HepG2 (cell line): ENCODE results near the gene UBE2QL1. TPM values are rescaled to one million over a fixed set of nuclear protein-coding genes. Genes with fewer than 3 reads are reported as not detected.

ENCODE experiments used
- ATAC-seq: fragments of 200-7000 bp; cut with Tn5 transposase; 3 replicates; pipeline ENCODE4 v1.9.1; 2020; ENCODE audit warnings: mild to moderate bottlenecking, moderate library complexity
- BruUV-seq: library from RNA; stranded (reverse); fragments of 400-500 nt; replicated peaks from 2 replicates; lab custom pipeline; 2021; lab: Mats Ljungman, UMichigan
- CTCF ChIA-PET: fragments of 300-600 bp; formaldehyde crosslinking; extraction: SDS; loops from one replicate; lab custom pipeline; 2021; ENCODE audit warnings: low total read pairs, inconsistent platforms, low intra/inter-chr PET ratio; lab: Yijun Ruan, JAX
- POLR2A ChIA-PET: fragments of 350-600 bp; sonication (Branson Sonifier 250); formaldehyde crosslinking; loops from one replicate; lab custom pipeline; 2020; ENCODE audit warnings: antibody characterized with exemption, inconsistent platforms; lab: Yijun Ruan, JAX
- DNase-seq: peaks from one replicate; pipeline ENCODE4 v3.0.0-alpha.2; 2015; ENCODE audit warnings: low spot score
- FAIRE-seq: peaks from 3 replicates; lab custom pipeline; 2011; peaks lifted over from hg19 to GRCh38; lab: Jason Lieb, UNC
- H2AFZ ChIP-seq: one replicate; pipeline ENCODE4 v1.6.1; 2011; ENCODE audit warnings: low read length, inconsistent platforms
- H3K27ac ChIP-seq: fragments of 300-600 bp; 3 replicates; pipeline ENCODE4 v1.8.0; 2011; ENCODE audit warnings: mixed run types, mild to moderate bottlenecking, mixed read lengths, low read length, inconsistent platforms; ENCODE audit not compliant: insufficient read depth; ENCODE audit errors: extremely low read length
- H3K27me3 ChIP-seq, 2 experiments: fragments of 200-600 bp in 1 of 2; 2 replicates in 1 of 2; 3 replicates in 1 of 2; pipeline versions ENCODE4 v1.6.0 to v1.8.0; 2011; ENCODE audit warnings: low read length in 2 of 2, mild to moderate bottlenecking in 2 of 2, moderate library complexity in 2 of 2, inconsistent platforms in 1 of 2; ENCODE audit not compliant: insufficient read depth in 2 of 2, control insufficient read depth in 1 of 2
- H3K36me3 ChIP-seq, 2 experiments: fragments of 200-600 bp in 1 of 2; replicated peaks in 1 of 2; 2 replicates in 1 of 2; 3 replicates in 1 of 2; pipeline versions ENCODE4 v1.5.1 to v1.8.0; 2011; ENCODE audit warnings: low read length in 2 of 2, inconsistent platforms in 1 of 2; ENCODE audit not compliant: insufficient read depth in 2 of 2, control insufficient read depth in 1 of 2
- H3K4me1 ChIP-seq: 2 replicates; pipeline ENCODE4 v1.5.1; 2012; ENCODE audit warnings: low read length, inconsistent platforms; ENCODE audit not compliant: insufficient read depth
- H3K4me2 ChIP-seq: 2 replicates; pipeline ENCODE4 v1.6.0; 2011; ENCODE audit warnings: low read depth, low read length, inconsistent platforms
- H3K4me3 ChIP-seq, 3 experiments: fragments of 200-600 bp in 1 of 3; sonication (generic), shearing (Covaris generic) in 1 of 3; replicated peaks in 1 of 3; 2 replicates each; pipeline ENCODE4 v1.5.1; 2011 to 2016; ENCODE audit warnings: low read length in 3 of 3, inconsistent platforms in 2 of 3, low read depth in 2 of 3, mild to moderate bottlenecking in 2 of 3, control low read depth in 1 of 3, mixed read lengths in 1 of 3; ENCODE audit not compliant: insufficient read depth in 1 of 3
- H3K79me2 ChIP-seq: one replicate; pipeline ENCODE4 v1.6.1; 2011; ENCODE audit warnings: low read length, inconsistent platforms; ENCODE audit not compliant: insufficient read depth
- H3K9ac ChIP-seq: 2 replicates; pipeline ENCODE4 v1.6.0; 2011; ENCODE audit warnings: mild to moderate bottlenecking, low read depth, low read length, inconsistent platforms; ENCODE audit not compliant: insufficient read depth
- H3K9me3 ChIP-seq: 2 replicates; pipeline ENCODE4 v1.5.1; 2012; ENCODE audit warnings: mild to moderate bottlenecking, low read length
- H4K20me1 ChIP-seq: 2 replicates; pipeline ENCODE4 v1.6.0; 2011; ENCODE audit warnings: inconsistent platforms, mild to moderate bottlenecking, low read length, moderate library complexity; ENCODE audit not compliant: insufficient read depth
- ETV5 ChIP-seq: IDR thresholded peaks from 2 replicates; pipeline ENCODE4 v1.6.1; 2018; ENCODE audit warnings: missing biosample characterization, missing genetic modification reagents, inconsistent platforms, borderline replicate concordance
- HOXD1 ChIP-seq: sonication (generic); formaldehyde crosslinking; IDR thresholded peaks from 2 replicates; pipeline ENCODE4 v1.5.0; 2020; ENCODE audit warnings: missing genetic modification reagents
- NR1H2 ChIP-seq: sonication (generic); formaldehyde crosslinking; IDR thresholded peaks from 2 replicates; pipeline ENCODE4 v1.8.1; 2022; ENCODE audit warnings: low read depth, missing genetic modification reagents, borderline replicate concordance
- ZNF343 ChIP-seq: sonication (generic); formaldehyde crosslinking; IDR thresholded peaks from 2 replicates; pipeline ENCODE4 v1.4.0; 2020; ENCODE audit warnings: mild to moderate bottlenecking, missing genetic modification reagents
- ZNF563 ChIP-seq: sonication (generic); formaldehyde crosslinking; IDR thresholded peaks from 2 replicates; pipeline ENCODE4 v1.8.0; 2022; ENCODE audit warnings: mild to moderate bottlenecking, moderate library complexity, missing genetic modification reagents
- WGBS: methylation state at CpG from one replicate; pipeline ENCODE4 v1.1.6; 2017; ENCODE audit warnings: low lambda C conversion rate; 5-methylcytosine and 5-hydroxymethylcytosine counted together
- in situ Hi-C: cut with HindIII; loops from 2 replicates; pipeline ENCODE4 v1.10.0; 2017; ENCODE audit warnings: low pct_unique_long_range_greater_than_20kb; ENCODE audit not compliant: extremely low pct_ligation_motif_present
- intact Hi-C: fragments of 100-400 bp; cut with micrococcal nuclease; formaldehyde crosslinking; loops from one replicate; pipeline ENCODE4 v1.10.0; 2022; ENCODE audit not compliant: unreplicated experiment
- polyA plus RNA-seq, 8 experiments: library from polyadenylated mRNA; depleted of rRNA in 3 of 8; stranded (reverse) in 7 of 8; unstranded in 1 of 8; fragments of >200 nt; fragmentation: Illumina TruSeq in 4 of 8; extraction: Trizol in 4 of 8; gene quantifications; 2 replicates each; pipeline versions ENCODE4 v1.2.1 to v1.2.3, GENCODE V29; 2011 to 2016; ENCODE audit warnings: low read depth in 4 of 8, missing spikeins in 1 of 8, mixed read lengths in 1 of 8; ENCODE audit not compliant: insufficient read depth in 1 of 8
- total RNA-seq, 5 experiments: library from RNA; depleted of rRNA; stranded (reverse); fragments of >200 nt; fragmentation: Illumina TruSeq; extraction: Trizol; gene quantifications; 2 replicates each; pipeline ENCODE4 v1.2.3, GENCODE V29; 2016; ENCODE audit warnings: low read depth in 1 of 5
- TF ChIP-seq, protein P1 (sequence below): sonication (generic); formaldehyde crosslinking; IDR thresholded peaks from 2 replicates; pipeline ENCODE4 v1.5.0; 2020; ENCODE audit warnings: missing genetic modification reagents
- TF ChIP-seq, protein P2 (sequence below): sonication (generic); formaldehyde crosslinking; IDR thresholded peaks from 2 replicates; pipeline ENCODE4 v1.5.0; 2020; ENCODE audit warnings: mild to moderate bottlenecking, missing genetic modification reagents, borderline replicate concordance
- TF ChIP-seq, protein P3 (sequence below): sonication (generic); formaldehyde crosslinking; IDR thresholded peaks from 2 replicates; pipeline ENCODE4 v1.4.0; 2020; ENCODE audit warnings: low read depth, missing genetic modification reagents
- TF ChIP-seq, protein P4 (sequence below): sonication (generic); formaldehyde crosslinking; IDR thresholded peaks from 2 replicates; pipeline ENCODE4 v1.8.0; 2023; ENCODE audit warnings: mild to moderate bottlenecking, missing genetic modification reagents

UBE2QL1 gene
- total and polyA plus RNA-seq, 2 of the 13 experiments (the other 11 are each of a cell fraction or from before 2014, with no cell fraction given), result not detected

DNA sequence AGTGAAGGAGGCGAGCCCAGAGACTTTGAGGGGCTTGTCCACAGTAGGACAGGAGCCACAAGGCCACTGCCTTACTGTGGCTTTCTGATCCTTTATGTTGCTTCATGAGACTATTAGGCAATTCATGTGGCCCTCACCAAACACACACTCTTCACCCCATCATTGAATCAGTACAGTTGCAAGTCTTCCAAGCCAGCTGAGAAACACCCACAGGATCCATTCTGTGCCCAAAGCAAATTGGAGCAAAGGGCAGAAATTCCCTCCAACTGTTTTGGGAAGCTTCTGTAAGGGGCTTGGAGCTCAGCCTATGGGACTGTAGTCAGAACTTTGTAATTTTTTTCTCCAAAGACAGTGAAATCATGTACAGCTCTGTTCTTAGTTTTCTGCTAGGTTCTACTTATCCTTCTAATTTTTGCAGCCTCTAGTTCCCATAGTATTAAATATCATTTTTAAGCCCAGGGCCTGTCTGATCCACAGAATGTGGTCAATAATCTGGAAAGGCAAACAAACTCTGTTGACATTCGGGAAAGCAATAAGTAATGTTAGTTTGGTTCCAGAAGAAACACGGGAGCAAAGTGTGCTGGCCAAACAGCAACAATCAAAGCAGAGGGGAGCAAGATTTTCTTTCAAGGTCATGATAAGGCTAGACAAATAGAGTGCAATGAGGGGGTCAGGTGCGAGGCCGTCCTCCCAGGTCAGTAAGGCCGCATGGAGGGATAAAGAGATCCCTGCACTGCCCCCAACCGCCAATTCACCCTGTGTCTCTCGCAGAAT lies 47.0 kb downstream of the UBE2QL1 start:
- BruUV-seq, result no TSS peak
- no peak overlapping the region for H3K9ac ChIP-seq
- FAIRE-seq, result peak; percentile 62
- intact Hi-C loops (no loop called here), in situ Hi-C loops (no loop called here)
- 4% methylated on average over 5 of the region's 8 CpGs for WGBS
- no peak overlapping the region for H3K4me3 ChIP-seq
- DNase-seq, result peak; percentile 68
- no peak overlapping the region for H2AFZ ChIP-seq
- peak; percentile 87 for ATAC-seq
- H3K79me2 ChIP-seq, result no peaks in the 10 kb centered on the region
- peaks cover 0 to 33% of the 10 kb centered on the region in 2 experiments; a peak in 2 of 5 replicates for H3K27me3 ChIP-seq
- peaks cover 23% of the 10 kb centered on the region for H3K4me1 ChIP-seq
- H3K9me3 ChIP-seq, result no peaks in the 10 kb centered on the region
- ChIA-PET CTCF (no interaction called here), POLR2A (no interaction called here)
- no peak overlapping the region for H3K4me2 ChIP-seq
- no peaks in the 10 kb centered on the region for H3K36me3 ChIP-seq
- H4K20me1 ChIP-seq, result no peaks in the 10 kb centered on the region
- H3K27ac ChIP-seq, result no peak overlapping the region
- TF ChIP-seq, protein P1, sequence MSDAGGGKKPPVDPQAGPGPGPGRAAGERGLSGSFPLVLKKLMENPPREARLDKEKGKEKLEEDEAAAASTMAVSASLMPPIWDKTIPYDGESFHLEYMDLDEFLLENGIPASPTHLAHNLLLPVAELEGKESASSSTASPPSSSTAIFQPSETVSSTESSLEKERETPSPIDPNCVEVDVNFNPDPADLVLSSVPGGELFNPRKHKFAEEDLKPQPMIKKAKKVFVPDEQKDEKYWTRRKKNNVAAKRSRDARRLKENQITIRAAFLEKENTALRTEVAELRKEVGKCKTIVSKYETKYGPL (CRISPR knock-in tag), result no peak
- no peak for TF ChIP-seq NR1H2 (CRISPR knock-in tag)
- no peak for TF ChIP-seq ZNF343 (CRISPR knock-in tag)
- TF ChIP-seq, protein P2, sequence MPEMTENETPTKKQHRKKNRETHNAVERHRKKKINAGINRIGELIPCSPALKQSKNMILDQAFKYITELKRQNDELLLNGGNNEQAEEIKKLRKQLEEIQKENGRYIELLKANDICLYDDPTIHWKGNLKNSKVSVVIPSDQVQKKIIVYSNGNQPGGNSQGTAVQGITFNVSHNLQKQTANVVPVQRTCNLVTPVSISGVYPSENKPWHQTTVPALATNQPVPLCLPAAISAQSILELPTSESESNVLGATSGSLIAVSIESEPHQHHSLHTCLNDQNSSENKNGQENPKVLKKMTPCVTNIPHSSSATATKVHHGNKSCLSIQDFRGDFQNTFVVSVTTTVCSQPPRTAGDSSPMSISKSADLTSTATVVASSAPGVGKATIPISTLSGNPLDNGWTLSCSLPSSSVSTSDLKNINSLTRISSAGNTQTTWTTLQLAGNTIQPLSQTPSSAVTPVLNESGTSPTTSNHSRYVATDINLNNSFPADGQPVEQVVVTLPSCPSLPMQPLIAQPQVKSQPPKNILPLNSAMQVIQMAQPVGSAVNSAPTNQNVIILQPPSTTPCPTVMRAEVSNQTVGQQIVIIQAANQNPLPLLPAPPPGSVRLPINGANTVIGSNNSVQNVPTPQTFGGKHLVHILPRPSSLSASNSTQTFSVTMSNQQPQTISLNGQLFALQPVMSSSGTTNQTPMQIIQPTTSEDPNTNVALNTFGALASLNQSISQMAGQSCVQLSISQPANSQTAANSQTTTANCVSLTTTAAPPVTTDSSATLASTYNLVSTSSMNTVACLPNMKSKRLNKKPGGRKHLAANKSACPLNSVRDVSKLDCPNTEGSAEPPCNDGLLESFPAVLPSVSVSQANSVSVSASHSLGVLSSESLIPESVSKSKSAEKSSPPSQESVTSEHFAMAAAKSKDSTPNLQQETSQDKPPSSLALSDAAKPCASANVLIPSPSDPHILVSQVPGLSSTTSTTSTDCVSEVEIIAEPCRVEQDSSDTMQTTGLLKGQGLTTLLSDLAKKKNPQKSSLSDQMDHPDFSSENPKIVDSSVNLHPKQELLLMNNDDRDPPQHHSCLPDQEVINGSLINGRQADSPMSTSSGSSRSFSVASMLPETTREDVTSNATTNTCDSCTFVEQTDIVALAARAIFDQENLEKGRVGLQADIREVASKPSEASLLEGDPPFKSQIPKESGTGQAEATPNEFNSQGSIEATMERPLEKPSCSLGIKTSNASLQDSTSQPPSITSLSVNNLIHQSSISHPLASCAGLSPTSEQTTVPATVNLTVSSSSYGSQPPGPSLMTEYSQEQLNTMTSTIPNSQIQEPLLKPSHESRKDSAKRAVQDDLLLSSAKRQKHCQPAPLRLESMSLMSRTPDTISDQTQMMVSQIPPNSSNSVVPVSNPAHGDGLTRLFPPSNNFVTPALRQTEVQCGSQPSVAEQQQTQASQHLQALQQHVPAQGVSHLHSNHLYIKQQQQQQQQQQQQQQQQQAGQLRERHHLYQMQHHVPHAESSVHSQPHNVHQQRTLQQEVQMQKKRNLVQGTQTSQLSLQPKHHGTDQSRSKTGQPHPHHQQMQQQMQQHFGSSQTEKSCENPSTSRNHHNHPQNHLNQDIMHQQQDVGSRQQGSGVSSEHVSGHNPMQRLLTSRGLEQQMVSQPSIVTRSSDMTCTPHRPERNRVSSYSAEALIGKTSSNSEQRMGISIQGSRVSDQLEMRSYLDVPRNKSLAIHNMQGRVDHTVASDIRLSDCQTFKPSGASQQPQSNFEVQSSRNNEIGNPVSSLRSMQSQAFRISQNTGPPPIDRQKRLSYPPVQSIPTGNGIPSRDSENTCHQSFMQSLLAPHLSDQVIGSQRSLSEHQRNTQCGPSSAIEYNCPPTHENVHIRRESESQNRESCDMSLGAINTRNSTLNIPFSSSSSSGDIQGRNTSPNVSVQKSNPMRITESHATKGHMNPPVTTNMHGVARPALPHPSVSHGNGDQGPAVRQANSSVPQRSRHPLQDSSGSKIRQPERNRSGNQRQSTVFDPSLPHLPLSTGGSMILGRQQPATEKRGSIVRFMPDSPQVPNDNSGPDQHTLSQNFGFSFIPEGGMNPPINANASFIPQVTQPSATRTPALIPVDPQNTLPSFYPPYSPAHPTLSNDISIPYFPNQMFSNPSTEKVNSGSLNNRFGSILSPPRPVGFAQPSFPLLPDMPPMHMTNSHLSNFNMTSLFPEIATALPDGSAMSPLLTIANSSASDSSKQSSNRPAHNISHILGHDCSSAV, result no peak
- no peak for TF ChIP-seq ZNF563 (CRISPR knock-in tag)
- TF ChIP-seq, protein P3, sequence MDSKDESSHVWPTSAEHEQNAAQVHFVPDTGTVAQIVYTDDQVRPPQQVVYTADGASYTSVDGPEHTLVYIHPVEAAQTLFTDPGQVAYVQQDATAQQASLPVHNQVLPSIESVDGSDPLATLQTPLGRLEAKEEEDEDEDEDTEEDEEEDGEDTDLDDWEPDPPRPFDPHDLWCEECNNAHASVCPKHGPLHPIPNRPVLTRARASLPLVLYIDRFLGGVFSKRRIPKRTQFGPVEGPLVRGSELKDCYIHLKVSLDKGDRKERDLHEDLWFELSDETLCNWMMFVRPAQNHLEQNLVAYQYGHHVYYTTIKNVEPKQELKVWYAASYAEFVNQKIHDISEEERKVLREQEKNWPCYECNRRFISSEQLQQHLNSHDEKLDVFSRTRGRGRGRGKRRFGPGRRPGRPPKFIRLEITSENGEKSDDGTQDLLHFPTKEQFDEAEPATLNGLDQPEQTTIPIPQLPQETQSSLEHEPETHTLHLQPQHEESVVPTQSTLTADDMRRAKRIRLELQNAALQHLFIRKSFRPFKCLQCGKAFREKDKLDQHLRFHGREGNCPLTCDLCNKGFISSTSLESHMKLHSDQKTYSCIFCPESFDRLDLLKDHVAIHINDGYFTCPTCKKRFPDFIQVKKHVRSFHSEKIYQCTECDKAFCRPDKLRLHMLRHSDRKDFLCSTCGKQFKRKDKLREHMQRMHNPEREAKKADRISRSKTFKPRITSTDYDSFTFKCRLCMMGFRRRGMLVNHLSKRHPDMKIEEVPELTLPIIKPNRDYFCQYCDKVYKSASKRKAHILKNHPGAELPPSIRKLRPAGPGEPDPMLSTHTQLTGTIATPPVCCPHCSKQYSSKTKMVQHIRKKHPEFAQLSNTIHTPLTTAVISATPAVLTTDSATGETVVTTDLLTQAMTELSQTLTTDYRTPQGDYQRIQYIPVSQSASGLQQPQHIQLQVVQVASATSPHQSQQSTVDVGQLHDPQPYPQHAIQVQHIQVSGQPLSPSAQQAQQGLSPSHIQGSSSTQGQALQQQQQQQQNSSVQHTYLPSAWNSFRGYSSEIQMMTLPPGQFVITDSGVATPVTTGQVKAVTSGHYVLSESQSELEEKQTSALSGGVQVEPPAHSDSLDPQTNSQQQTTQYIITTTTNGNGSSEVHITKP (CRISPR knock-in tag), result no peak
- TF ChIP-seq, protein P4, sequence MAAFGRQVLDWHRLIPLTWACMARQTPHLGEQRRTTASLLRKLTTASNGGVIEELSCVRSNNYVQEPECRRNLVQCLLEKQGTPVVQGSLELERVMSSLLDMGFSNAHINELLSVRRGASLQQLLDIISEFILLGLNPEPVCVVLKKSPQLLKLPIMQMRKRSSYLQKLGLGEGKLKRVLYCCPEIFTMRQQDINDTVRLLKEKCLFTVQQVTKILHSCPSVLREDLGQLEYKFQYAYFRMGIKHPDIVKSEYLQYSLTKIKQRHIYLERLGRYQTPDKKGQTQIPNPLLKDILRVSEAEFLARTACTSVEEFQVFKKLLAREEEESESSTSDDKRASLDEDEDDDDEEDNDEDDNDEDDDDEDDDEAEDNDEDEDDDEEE, result no peak
- no peak for TF ChIP-seq ETV5 (CRISPR knock-in tag)
- no peak for TF ChIP-seq HOXD1
